Stimulated activated naive CD4-positive, alpha-beta T cell (primary cell): ENCODE data around the gene PMPCA.
"Not testable (repeated sequence)": the region's sequence is repeated elsewhere in the genome, so short reads cannot be mapped to it uniquely, and the experiment has no call there.

Source experiments
- DNase-seq, 6 experiments: peaks; one replicate each; lab custom pipeline; 2025; lab: John Stamatoyannopoulos, UW

Gene PMPCA

GRCh38 chr9:136394312-136395019, 16.0 kb upstream of the PMPCA start:
- no peak for DNase-seq

GRCh38 chr9:136395020-136395340, 15.5 kb upstream of the PMPCA start:
- no peak for DNase-seq

- no peak for DNase-seq
Observed at GRCh38 chr9:136395345-136396218, 14.9 kb upstream of the PMPCA start.

- no peak for DNase-seq
Observed at GRCh38 chr9:136396219-136396515, 14.3 kb upstream of the PMPCA start.

GRCh38 chr9:136397643-136398042, 12.8 kb upstream of the PMPCA start:
- DNase-seq: no peak

- DNase-seq: no peak
Observed at GRCh38 chr9:136398286-136398685, 12.2 kb upstream of the PMPCA start.

GRCh38 chr9:136399176-136400037, 11.1 kb upstream of the PMPCA start:
- peak in 2 of 6 experiments; percentile 21 to 26 for DNase-seq

GRCh38 chr9:136400038-136400834, 10.2 kb upstream of the PMPCA start, which contains the start of gene SNAPC4:
TSS of gene SNAPC4 (minus strand) at chr9:136400170. CDS start at chr9:136398428, 1,742 bp downstream.
- peak; percentile 67 to 87 (median 80) for DNase-seq

- no peak for DNase-seq
Observed at GRCh38 chr9:136401173-136401922, 9.1 kb upstream of the PMPCA start.

- DNase-seq: no peak
Observed at GRCh38 chr9:136402067-136402466, 8.4 kb upstream of the PMPCA start.

- DNase-seq: peak; percentile 19 to 65 (median 35)
Observed at GRCh38 chr9:136403538-136403914, 6.9 kb upstream of the PMPCA start.

GRCh38 chr9:136403915-136404800, 6.3 kb upstream of the PMPCA start:
- DNase-seq: peak in 1 of 6 experiments; percentile 9

- DNase-seq: no peak
Observed at GRCh38 chr9:136404801-136405136, 5.7 kb upstream of the PMPCA start.

- no peak for DNase-seq
Observed at GRCh38 chr9:136405481-136405880, 5.0 kb upstream of the PMPCA start.

GRCh38 chr9:136405904-136406303, 4.6 kb upstream of the PMPCA start:
- not testable (repeated sequence) for DNase-seq

GRCh38 chr9:136407061-136407460, 3.4 kb upstream of the PMPCA start:
- DNase-seq: not testable (repeated sequence)

GRCh38 chr9:136407911-136408310, 2.5 kb upstream of the PMPCA start:
- DNase-seq: no peak

GRCh38 chr9:136409557-136410455, 652 bp upstream of the PMPCA start:
- peak in 4 of 6 experiments; percentile 6 to 39 (median 15) for DNase-seq

- no peak for DNase-seq
Observed at GRCh38 chr9:136411378-136411777, 920 bp downstream of the PMPCA start.
